HUDEP-2 (cell line): ENCODE results near the gene TLX2.

Source experiments
- DNase-seq, 76 experiments: peaks; one replicate each; lab custom pipeline; 2025; ENCODE audit not compliant: unreplicated experiment in 76 of 76; lab: John Stamatoyannopoulos, UW

Gene TLX2

DNA sequence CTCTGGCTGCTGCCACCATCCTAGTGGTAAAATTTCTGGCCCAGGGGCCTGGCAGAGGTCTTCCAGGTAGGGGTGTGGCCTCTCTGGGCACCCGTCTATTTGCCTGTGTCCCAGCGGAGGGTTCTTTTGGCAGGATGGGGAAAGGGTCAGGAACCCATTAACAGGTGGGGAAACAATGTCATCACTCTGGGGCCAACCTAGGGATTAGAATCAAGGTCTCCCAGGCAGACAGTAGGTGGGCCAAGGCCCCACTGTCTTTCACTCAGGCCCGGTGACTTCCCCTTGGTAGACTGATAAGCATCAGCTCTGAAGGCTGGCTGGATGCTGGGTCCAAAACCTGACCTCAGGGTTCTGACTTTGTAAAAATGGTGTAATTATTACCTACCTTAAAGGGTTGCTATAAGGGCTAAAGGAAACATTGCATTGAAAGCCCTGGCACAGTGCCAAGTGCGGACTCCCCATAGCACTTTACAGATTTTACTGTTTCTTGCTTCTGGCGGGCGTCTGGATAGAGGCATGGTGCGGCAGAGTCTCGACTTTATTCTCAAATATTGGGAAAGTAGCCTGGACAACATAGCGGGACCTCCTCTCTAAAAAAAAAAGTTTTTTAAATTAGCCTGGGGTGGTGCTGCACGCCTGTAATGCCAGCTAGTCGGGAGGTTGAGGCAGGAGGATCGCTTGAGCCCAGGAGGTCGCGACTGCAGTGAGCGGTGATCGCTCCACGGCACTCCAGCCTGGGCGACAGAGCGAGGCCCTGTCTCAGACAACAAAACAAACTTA is 17.1 kb upstream of the TLX2 start:
- no peak for DNase-seq

- DNase-seq = no peak
These were observed 16.3 kb upstream of the TLX2 start for GRCh38 chr2:74497777-74498499.

DNA sequence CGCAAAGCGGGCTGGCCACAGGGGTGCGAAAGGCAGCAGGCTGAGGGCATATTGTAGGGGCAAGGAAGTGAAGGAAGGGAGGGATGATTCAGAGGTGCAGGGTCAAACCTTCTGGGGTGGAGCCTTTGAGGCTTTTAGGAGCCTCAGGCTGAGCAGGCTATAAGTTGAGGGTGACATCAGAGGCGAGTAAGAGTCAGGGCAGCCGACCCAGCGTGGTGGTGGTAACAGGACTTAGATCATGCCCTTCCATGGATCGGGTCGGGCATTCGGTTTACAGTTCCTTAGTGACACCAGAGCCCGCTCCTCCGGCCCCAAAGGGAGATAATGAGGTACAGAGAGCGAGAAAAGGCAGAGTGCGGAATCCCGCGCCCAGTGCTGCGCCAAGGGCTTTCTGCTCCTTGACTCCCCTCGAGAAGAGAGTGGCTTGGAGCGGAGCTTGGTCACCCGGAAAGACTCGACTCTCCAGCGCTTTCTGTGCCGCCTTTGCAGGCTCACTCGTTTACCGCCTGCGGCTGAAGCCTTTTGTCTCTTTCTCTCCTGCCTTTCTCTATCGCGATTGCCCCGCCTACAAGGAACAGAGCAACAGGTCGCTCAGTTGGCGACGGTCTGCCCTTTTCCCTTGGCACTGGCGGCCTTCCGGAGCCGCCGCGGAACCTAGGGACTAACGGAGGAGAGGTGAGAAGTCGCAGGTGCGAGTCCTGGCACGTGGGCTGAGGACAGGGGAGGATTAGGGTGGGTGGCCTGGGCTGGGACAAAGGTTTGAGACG is 15.6 kb upstream of the TLX2 start:
- peak in 36 of 76 experiments; percentile 12 to 77 (median 40) for DNase-seq

GRCh38 chr2:74499267-74499939 is 14.8 kb upstream of the TLX2 start, which contains the start of gene LBX2:
TSS of gene LBX2 (minus strand) at chr2:74499603. CDS start at chr2:74499537, 66 bp downstream.
- peak in 9 of 76 experiments; percentile 16 to 71 (median 38) for DNase-seq

DNA sequence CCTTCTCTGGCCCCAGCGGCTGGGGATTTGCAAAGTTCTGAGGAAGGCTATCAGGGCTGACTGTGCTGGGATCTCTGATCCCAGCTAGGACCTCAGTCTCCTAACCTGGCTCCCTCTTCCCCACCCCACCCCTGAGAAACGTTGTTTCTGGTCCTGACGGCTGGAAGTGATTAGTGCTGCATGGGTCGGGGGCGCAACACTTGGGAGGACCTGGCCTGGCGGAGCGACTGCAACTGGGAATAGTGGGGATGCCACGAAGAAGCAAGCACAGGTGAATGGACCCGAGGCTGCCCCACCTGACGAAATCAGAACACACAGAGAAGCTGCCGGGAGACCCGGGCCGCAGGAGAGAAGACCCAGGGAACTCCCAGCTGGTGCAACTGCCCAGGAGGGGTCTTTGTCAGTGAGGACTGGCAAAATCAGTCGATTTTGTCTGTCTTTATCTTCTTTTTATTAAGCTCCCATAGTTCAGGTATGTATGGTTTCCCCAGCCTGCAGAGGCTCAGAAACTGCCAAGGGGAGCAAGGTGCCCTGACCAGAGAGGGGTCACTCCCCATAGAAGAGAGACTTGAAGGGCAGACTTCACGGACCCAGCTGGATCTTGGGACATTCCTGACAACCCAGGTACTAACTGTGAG is 14.2 kb upstream of the TLX2 start:
- DNase-seq = no peak

DNA sequence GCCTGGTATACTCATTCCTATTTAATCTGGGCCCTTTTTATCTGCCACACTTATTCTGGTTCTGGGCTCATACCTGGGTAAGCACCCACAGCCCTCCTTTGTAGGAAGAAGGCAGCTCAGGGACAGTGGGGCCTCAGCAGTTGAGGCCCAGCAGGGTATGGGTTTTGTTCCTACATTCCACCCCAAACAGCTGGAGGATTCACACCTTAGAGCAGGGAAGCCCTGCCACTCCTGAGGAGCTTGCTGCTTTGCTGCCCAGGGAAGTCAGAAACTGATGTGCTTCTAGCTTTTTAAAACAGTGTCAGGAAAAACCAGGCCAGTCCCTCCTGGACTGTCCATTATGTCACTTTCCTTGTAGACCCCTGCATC is 13.7 kb upstream of the TLX2 start:
- DNase-seq = no peak

DNA sequence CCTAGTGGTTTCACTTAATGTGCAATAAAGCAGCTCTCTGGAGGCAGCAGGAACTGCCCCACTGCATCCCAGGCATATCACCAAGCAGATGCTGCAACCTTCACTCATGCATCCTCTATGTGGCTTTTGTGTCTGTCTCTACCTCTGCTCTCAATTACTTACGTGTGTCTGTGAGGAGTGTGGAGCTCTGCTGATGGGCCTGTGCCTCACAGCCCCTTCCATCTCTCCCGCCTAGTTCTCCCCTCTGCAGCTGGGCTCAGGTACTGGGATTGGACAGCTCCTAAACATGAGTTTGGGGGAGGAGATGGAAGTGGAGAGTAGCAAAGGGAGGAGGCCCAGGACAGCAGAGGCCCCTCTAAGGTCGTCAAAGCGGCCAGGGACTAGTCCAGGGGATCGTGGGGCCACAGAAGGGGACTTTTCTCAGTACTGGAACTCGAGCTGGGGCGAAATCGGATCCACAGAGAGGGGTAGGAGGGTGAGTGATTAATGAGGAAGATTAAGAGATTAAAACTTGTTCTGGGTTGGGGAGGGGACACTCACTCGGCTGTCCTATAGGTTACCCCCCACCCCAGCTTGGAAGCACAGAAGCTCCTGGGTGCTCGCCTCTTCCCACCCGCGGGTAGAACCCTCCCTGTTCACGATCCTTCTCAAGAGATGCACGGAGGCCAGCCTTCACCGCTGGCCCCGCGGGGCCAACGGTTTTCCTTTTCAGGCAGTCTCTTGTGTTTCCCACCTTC is 12.7 kb upstream of the TLX2 start:
- DNase-seq = no peak

- no peak for DNase-seq
These were observed 12.0 kb upstream of the TLX2 start for GRCh38 chr2:74502147-74502719.

DNA sequence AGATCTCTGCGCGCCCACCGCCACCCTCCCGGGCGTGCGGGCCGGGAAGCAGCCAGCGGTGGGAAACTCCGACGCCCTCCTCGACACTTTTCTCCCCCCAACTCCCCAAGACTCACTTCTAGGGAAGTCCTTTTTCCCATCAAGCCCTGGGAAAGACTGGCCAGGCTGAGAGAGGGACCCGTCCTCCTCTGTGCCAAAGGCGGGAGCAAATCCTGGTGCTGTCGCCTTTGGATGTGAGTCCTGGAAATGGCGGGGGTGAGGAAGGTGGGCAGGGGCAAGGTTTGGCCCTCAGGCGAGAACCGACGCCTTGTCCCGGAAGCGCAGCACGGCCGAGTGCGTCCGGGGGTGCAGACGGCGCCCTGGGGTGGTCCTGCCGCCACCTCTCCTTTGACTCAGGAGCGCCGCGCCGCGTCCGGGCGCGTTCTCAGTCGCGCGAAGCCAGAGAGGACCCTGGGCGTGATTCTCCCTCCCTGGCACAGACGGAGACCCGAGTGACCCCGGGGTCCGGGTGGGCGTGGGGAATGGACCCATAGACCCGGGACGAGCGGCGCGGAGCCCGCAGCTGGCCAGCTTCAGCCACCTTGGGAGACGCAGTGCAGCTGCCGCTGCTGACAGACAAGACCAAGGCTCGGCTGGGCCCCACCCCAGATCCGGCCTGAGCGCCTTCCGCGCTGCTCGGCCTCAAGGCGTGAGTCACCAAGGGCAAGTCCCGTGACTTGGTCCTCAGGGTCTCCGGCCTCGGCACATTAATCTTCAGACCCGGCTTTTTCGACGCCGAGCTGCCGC is 11.3 kb upstream of the TLX2 start:
- peak in 69 of 76 experiments; percentile 6 to 78 (median 60) for DNase-seq

DNA sequence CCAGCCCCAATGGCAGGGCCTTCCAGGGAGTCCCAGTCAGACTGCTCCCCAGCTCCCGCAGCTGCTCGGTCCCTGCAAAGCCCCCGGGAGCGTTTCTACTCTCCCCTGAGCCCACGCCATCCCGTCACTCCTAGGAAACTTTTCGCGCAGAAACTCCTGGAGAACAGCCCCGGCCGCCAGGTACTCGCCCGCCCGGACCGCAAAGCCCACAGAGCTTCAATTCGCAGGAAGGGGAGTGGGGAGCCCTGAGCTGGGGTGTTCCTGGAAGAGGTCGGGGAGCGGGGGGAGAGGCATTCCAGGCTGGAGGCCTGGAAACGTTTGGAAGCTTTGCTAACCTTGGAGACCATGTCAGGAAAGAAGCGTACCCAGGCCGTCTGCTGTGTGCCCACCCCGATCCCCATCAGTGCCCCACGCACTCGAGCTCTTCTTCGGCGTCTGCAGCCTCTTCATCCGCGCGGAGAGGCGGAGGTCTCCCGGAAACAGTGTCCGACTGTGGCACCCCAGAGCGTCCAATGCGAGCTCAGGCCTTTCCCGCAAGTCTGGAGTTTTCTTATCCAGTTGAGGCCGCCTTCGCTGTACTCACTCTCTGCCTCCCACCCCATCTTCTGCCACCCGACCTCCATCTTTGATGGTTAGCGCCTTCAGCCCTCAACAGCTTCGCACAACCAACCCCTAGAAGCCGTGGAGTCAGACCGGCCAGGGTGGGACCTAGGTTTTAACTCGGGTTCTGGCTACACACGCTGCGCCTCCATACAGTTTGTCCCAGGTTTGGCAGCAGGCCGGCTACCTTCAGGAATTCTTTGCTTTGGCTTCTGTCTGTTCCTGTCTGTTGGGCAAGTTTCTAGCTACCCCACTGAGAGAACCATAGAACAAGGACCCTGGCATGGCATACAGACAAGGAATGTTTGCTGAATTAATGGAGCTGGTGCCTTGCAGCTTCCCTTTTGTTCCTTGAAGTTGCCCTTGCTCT is 10.5 kb upstream of the TLX2 start:
- no peak for DNase-seq

- no peak for DNase-seq
These were observed 9.7 kb upstream of the TLX2 start for GRCh38 chr2:74504591-74504990.

DNA sequence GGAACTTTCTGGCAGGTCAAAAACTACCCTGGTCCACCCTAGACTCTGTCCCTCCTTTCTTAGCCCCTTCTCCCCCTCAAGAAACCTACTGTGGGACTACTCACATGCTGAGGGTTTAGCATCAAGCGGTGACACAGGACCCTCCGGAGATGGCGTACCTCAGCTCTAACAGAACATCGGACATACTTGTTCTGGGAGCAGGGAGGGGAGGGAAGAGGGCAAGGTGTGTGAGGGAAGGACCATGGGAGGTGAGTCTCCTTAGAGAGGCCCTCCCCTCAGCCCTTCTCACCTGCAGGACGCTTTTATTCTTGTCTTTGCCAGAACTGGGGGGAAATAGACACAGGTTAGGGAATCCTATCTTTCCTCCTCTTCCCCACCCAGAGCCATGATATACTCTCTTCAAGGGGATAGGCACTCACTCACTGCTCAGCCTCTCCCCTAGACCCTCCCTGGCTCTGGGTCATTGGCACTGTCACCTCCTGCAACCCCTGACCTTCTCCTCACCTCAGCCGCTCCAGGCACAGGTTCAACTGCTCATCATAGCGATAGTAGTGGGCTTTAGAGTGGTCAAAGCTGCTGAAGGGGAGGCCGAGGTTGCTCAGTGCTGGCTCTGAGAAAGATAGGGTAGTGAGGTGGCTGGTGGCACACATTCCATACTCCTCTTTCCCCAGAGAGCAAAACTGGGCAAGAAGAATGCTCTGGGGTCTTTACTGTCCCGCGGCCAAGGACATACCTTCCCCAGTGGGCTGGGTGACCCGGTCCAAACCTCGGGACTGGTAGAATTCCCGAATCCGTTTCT is 8.6 kb upstream of the TLX2 start:
- no peak for DNase-seq

DNA sequence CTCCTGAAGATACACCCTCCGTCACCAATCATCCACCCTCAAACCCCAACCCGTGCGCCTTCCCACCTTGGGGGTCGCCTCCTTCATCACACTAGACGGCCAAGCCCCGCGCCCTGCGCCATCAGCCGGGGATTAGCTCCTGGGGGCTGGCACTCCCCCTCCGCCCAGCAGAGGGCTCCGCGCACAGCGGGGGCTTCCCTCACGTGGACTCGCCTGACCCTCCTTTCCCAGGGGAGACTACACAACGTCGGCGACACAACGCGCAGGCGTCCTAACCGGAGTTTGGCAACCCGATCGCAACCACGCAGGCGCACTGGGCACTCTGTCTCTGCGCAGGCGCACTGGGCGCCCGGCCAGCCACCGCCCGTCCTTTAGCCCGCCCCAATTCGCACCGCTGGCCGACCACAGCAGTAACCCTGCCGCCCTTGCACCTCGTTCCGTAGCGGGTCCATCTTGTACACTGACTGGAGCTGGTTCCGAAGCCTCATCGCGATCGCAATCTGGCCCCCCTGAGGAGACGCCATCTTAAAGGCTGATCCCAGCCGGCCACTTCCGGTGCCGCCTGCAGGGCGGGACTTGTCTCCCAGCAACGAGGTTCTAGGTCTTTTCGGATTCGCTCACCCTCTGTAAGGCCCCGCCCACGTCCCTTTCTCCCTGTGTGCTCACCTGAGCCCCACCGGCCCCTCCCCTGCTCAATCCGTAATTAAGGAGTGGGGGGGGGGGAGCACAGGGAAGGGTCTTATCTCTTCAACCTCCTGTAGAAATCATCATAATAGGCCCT is 6.9 kb upstream of the TLX2 start, which contains the start of gene PCGF1:
TSS of gene PCGF1 (minus strand) at position 551 of the 781 bp plus-strand sequence. CDS start at position 524, 27 bp downstream.
- DNase-seq = peak; percentile 54 to 99 (median 93)

GRCh38 chr2:74507926-74508520 is 6.2 kb upstream of the TLX2 start:
- peak in 2 of 76 experiments; percentile 18 for DNase-seq

DNA sequence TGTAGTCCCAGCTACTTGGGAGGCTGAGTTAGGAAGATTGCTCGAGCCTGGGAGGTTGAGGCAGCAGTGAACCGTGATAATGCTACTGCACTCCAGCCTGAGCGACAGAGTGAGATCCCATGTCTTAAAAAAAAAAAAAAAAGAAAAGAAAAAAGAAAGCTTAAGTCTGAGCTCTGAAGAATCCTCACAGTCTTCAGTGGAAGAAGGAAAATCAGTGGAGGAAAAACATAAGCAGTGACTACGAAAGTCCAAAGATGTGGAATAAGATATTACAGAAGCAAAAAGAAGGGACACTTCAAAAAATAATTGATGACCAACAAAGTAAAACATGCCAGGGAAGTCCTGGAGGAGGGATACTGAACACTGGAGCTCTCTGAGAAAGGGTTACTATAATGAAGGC is 4.0 kb upstream of the TLX2 start:
- DNase-seq = no peak
